ENCODE measurements around the gene CACNA2D2.

Gene CACNA2D2

GRCh38 chr3:50370594-50370993 lies 132.8 kb downstream of the CACNA2D2 start:
- no peak for DNase-seq (ENCODE audit: low spot score)

DNA sequence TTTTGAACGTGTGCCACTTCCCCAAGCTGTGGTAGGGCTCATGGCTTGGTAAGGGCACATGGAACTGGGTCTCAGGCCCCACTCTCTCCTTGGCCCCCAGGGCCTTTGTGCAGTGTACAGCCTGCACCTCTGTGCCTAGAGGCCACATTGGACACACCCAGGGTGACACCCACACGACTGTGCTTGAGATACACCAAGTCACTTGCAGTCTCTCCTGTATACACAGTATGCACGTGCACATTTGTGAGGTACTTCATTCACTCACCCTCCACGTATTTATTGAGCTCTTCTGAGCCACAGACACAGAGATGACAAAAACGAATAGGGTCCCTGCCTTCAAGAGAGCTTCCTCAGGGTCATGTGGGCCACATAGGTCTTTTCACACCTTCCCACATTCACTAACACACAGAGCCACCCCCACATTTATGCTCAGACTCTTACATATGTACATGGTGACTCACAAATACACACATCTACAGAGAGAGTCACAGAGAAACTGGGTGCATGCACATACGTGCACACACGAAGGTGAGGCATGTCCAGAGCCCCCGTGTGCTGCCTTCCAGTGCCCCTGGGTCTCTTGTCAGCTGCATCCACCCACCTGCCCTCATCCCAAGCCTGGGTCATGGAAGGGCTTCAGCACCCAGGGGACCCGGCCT lies 134.3 kb downstream of the CACNA2D2 start:
- no peak for DNase-seq (ENCODE audit: low spot score)

GRCh38 chr3:50365842-50366220 lies 137.6 kb downstream of the CACNA2D2 start:
- DNase-seq (ENCODE audit: low spot score): no peak

DNA sequence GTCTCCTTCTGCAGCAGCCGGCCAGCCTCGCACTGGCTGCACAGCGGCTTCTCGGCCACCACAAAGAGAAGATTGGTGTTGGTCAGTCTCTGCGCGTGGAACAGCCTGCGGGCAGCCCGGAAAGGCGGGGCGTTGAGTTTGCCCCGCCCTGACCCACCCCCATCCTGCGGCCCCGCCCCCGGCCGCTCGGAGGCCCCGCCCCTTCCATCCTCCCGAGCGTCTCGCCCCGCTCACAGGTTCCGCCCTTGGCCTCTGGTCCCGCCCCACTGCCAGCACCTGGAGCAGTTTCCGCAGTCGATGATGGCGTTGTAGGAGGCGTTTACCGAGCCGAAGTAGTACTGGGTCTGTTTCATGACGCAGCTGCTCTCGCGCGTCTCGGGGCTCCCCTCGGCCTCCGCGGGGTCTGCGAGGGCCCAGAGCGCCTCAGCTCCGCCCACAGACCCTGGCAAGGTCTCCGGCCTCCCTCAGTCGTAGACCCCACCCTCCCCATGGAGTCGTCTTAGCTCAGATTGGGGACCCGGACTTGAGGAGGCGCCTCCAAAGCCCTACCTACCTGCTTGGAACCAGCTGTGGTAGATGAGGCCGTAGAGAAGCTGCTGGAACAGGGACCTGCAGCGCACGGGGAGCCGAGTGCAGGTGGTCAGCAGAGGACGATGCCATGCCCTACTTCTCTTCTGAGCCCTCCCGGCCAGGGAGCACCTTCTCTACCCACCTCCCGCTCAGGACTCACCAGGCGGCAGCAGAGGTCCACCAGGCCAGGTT lies 138.2 kb downstream of the CACNA2D2 start:
- peak; percentile 91 for DNase-seq (ENCODE audit: low spot score)

- DNase-seq (ENCODE audit: low spot score): no peak
Observed at GRCh38 chr3:50364573-50365079, 138.8 kb downstream of the CACNA2D2 start.

DNA sequence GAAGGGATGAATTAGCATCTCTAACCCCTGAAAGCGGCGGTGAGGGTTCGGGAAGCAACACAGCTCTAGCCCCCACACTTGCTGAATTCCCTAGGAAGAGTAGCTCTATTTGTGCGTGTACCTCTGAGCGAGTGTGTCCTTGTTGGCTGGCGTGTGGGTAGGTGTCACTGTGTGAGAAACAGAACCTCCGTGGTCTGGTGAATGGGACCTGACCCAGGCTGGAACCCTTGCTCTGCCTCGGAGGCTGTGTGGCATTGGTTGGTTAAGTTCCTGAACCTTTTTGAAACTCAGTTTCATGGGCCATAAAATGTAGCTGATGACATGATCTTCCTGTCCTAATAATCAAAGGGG lies 143.7 kb downstream of the CACNA2D2 start:
- DNase-seq (ENCODE audit: low spot score): no peak

- DNase-seq (ENCODE audit: low spot score): peak; percentile 99
Observed at GRCh38 chr3:50358911-50359759, 144.3 kb downstream of the CACNA2D2 start, which contains the start of gene TMEM115. Gene TMEM115 (minus strand): TSS chr3:50359521. CDS start chr3:50359063, 458 bp downstream.

DNA sequence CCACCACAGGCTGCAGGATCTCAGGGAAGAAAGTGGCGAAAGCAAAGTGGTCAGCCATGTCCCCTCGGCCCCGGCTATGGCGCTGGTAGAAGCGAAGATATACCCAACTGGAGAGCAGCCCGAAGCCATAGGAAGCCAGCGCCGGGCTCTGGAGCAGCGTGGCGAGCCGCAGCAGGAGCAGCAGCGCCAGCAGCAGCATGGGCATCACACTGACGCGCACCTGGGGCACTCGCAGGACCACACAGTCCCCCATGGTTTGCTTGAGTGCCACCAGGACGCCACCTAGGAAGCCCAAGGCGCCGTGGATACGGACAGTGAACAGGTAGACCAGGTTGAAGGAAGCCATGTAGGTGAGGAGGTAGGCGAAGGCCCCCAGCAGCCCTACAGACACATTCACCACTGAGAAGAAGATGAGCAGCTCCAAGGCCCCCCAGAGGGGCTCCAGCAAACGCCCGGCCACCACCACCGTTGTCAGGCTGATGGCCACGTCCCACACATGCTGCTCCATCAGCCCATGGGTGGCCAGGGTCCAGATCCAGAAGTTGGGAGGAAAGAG lies 145.0 kb downstream of the CACNA2D2 start:
- no peak for DNase-seq (ENCODE audit: low spot score)

DNA sequence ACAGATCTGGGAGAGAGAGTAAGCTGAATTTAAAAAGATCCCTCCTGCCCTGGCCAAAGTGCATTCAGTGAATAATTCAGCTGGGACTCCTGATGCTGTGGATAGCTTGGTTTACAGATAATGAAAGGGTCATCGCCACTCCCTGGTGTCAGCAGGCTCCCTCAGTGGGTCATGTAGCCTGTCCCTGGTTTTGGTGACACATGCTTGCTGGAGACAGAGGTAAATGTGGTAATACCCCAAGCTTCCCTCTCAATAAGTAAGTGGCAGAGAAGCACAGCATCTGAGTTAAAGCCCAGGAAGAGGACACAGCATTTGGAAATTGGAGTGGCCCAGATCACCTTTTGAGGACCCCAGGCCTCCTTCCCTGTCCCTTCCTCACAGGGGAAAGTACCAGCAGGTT lies 146.0 kb downstream of the CACNA2D2 start:
- DNase-seq (ENCODE audit: low spot score): no peak

- DNase-seq (ENCODE audit: low spot score): no peak
Observed at GRCh38 chr3:50356553-50356952, 146.9 kb downstream of the CACNA2D2 start.

- no peak for DNase-seq (ENCODE audit: low spot score)
Observed at GRCh38 chr3:50355829-50356552, 147.4 kb downstream of the CACNA2D2 start.

- no peak for DNase-seq (ENCODE audit: low spot score)
Observed at GRCh38 chr3:50354850-50355249, 148.6 kb downstream of the CACNA2D2 start.

DNA sequence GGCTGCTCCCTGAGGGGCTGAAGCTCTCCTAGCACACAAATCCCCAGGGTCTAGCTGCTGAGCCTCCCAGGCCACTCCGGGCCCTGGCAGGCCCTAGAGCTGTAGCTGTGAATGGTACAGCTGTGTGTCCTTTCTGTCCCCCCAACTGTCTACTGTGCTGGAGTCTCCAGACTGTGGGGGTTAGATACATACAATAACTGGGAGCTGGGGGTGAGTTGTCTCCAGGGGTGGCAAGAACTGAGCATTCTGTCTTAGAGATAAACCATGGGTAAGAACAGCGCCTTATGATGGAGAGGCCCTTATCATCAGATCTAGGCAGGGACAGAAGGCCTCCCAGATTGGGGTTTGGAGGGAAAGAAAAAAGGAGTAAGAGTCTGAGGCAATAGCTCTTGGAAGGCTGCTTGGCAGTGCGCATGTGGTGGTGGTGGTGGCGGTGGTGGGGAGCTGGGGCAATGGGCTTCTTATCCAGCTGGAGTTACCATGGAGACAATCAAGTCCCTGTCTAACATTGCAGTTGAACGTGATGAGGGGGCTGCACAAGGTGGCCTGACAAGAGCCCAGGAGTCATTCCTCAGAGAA lies 149.2 kb downstream of the CACNA2D2 start:
- DNase-seq (ENCODE audit: low spot score): no peak

GRCh38 chr3:50353245-50354004 lies 150.0 kb downstream of the CACNA2D2 start:
- DNase-seq (ENCODE audit: low spot score): no peak

DNA sequence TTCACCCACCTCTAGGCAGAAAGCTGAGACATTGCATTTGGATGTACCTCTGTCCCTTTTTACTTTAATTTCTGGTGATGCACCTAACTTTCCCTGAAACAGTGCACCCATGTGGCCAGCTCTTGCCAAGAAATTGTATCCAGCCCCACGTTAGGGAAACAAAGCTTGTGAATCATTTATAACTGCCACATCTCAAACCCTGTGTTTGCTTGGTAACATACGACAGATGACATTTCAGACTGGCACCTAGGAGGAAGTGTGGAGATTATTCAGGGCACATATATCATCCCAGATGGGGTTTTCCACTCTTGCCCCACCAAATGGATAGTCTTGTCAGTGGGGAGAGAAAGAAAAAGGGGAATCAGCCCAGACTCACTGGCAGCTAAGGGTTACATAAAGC lies 150.7 kb downstream of the CACNA2D2 start:
- peak; percentile 58 for DNase-seq (ENCODE audit: low spot score)

DNA sequence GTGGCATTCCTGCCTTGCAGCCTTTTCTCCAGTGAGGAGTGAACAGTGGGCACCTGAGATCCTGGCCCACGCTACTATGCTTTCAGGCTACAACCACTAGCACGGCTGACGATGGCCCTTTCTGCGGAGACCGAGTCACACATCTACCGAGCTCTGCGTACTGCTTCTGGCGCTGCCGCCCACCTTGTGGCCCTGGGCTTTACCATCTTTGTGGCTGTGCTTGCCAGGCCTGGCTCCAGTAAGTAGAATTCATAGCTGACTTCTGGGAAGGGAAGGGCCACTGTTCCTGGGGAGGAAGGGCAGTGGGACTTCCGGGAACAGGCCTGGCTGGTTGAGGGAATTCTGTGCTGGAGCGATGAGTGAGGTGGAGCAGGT lies 152.1 kb downstream of the CACNA2D2 start:
- DNase-seq (ENCODE audit: low spot score): no peak

- DNase-seq (ENCODE audit: low spot score): peak; percentile 99
Observed at GRCh38 chr3:50350527-50351322, 152.7 kb downstream of the CACNA2D2 start, which contains the start of the genes CYB561D2 and NPRL2. Gene CYB561D2 (plus strand): TSS chr3:50350862. CDS start chr3:50351434, 572 bp downstream. Gene NPRL2 (minus strand): TSS chr3:50350775. CDS start chr3:50350652, 123 bp downstream.

DNA sequence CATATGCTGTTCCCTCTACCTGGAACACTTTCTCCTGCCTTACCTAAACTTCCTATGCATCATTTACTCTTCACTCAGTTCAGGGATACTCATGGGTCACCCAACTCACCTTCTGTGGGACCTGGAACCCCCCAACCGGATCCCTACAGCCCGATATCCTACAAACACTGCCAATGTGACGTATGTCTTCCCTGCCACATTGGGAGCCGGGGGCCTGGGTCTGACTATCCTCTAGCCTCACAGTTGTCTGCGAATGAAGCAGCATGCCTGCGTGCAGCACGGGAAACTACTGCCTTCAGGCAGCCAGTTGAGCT lies 153.3 kb downstream of the CACNA2D2 start:
- DNase-seq (ENCODE audit: low spot score): no peak

GRCh38 chr3:50347187-50347813 lies 156.1 kb downstream of the CACNA2D2 start:
- DNase-seq (ENCODE audit: low spot score): peak; percentile 78

Measured in hepatic stellate cell (primary cell).